SK-N-SH (cell line): ENCODE data around the gene TMEM170A.

Experiments used
- CTCF ChIP-seq: fragments of 200-600 bp; sonication (generic); IDR thresholded peaks from 2 replicates; pipeline ENCODE4 v1.6.1; 2017; ENCODE audit warnings: antibody characterized with exemption, mild to moderate bottlenecking, moderate library complexity
- EP300 ChIP-seq, 2 experiments: IDR thresholded peaks; 2 replicates each; pipeline versions ENCODE4 v1.4.0 to v1.6.1; 2012; ENCODE audit warnings: borderline replicate concordance in 1 of 2, low read depth in 1 of 2, low read length in 1 of 2
- EZH2phosphoT487 ChIP-seq: fragments of 200-600 bp; sonication (generic); IDR thresholded peaks from 2 replicates; pipeline ENCODE4 v1.6.1; 2017; ENCODE audit warnings: low read depth, mixed run types, mild to moderate bottlenecking, antibody characterized with exemption, moderate library complexity, borderline replicate concordance
- MXI1 ChIP-seq: IDR thresholded peaks from 2 replicates; pipeline ENCODE4 v1.6.1; 2012; ENCODE audit warnings: mild to moderate bottlenecking, low read depth, low read length, improper control_type of control experiment
- REST ChIP-seq: IDR thresholded peaks from 2 replicates; pipeline ENCODE4 v1.6.1; 2012; ENCODE audit warnings: mild to moderate bottlenecking, low read depth, low read length, moderate library complexity
- TAF1 ChIP-seq: IDR thresholded peaks from 2 replicates; pipeline ENCODE4 v1.6.1; 2012; ENCODE audit warnings: low read depth, mild to moderate bottlenecking, low read length, moderate library complexity, borderline replicate concordance
- TF ChIP-seq, protein P1 (sequence below): IDR thresholded peaks from 2 replicates; pipeline ENCODE4 v1.4.0; 2012; ENCODE audit warnings: low read depth
- TF ChIP-seq, protein P2 (sequence below): IDR thresholded peaks from 2 replicates; pipeline ENCODE4 v1.4.0; 2012; ENCODE audit warnings: low read depth, borderline replicate concordance

DNA sequence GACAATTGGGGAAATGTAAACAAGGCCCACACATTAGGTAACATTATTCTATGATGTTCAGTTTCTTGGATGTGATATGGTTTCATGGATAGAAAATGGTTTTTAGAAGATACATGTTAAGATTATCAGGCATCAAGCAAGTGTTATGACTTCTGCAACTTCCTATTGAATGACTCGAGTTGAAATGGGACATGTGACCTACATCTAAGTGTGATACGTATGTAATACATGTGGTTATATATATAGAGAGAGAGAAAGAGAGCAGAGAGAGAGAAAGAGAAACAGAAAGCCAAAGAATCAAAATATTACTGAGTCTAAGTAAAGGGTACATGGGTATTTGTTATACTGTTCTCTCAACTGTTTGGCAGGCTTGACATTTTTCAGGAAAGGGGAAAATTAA, 1.7 kb downstream of the TMEM170A start:
- TF ChIP-seq, protein P1, sequence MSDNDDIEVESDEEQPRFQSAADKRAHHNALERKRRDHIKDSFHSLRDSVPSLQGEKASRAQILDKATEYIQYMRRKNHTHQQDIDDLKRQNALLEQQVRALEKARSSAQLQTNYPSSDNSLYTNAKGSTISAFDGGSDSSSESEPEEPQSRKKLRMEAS = no peak
- no peak for TF ChIP-seq CTCF
- TF ChIP-seq, protein P2, sequence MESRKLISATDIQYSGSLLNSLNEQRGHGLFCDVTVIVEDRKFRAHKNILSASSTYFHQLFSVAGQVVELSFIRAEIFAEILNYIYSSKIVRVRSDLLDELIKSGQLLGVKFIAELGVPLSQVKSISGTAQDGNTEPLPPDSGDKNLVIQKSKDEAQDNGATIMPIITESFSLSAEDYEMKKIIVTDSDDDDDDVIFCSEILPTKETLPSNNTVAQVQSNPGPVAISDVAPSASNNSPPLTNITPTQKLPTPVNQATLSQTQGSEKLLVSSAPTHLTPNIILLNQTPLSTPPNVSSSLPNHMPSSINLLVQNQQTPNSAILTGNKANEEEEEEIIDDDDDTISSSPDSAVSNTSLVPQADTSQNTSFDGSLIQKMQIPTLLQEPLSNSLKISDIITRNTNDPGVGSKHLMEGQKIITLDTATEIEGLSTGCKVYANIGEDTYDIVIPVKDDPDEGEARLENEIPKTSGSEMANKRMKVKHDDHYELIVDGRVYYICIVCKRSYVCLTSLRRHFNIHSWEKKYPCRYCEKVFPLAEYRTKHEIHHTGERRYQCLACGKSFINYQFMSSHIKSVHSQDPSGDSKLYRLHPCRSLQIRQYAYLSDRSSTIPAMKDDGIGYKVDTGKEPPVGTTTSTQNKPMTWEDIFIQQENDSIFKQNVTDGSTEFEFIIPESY = no peak
- no peak for TF ChIP-seq TAF1
- no peak for TF ChIP-seq EZH2phosphoT487
- TF ChIP-seq REST = no peak
- no peak for TF ChIP-seq EP300 (IDR thresholded peaks at IDR 0.05; ENCODE audit: borderline replicate concordance in 1 of 2, low read depth in 1 of 2, low read length in 1 of 2)
- TF ChIP-seq MXI1 = no peak
